BJ (cell line): ENCODE data around the gene ZNF79. TPM values are rescaled to one million over a fixed set of nuclear protein-coding genes. Genes with fewer than 3 reads are reported as not detected.

Source experiments
- CTCF ChIA-PET: fragments of 350-600 bp; formaldehyde crosslinking; extraction: SDS; loops from one replicate; lab custom pipeline; 2021; ENCODE audit warnings: antibody characterized with exemption, inconsistent platforms; lab: Yijun Ruan, JAX
- POLR2A ChIA-PET: fragments of 300-600 bp; sonication (Branson Sonifier 250); formaldehyde crosslinking; extraction: SDS; loops from one replicate; lab custom pipeline; 2021; ENCODE audit warnings: antibody characterized with exemption; lab: Charles Lee
- DNase-seq: peaks from one replicate; pipeline ENCODE4 v3.0.0-alpha.2; 2011; ENCODE audit warnings: low read depth
- H3K27me3 ChIP-seq: 2 replicates; pipeline ENCODE4 v1.6.0; 2011; ENCODE audit warnings: low read length; ENCODE audit not compliant: control insufficient read depth, insufficient read depth
- H3K36me3 ChIP-seq: 2 replicates; pipeline ENCODE4 v1.5.1; 2011; ENCODE audit warnings: low read length; ENCODE audit not compliant: control insufficient read depth, insufficient read depth
- H3K4me3 ChIP-seq: 2 replicates; pipeline ENCODE4 v1.5.1; 2011; ENCODE audit warnings: low read depth, mild to moderate bottlenecking, control low read depth, low read length
- polyA plus RNA-seq: library from polyadenylated mRNA; depleted of rRNA; stranded (reverse); fragments of >200 nt; gene quantifications from 2 replicates; pipeline ENCODE4 v1.2.3, GENCODE V29; 2011
- TF ChIP-seq, protein P1 (sequence below): IDR thresholded peaks from 2 replicates; pipeline ENCODE4 v1.5.1; 2011; ENCODE audit warnings: low read depth, mild to moderate bottlenecking, control low read depth, inconsistent platforms, low read length, moderate library complexity; ENCODE audit not compliant: insufficient read depth

ZNF79 gene
- polyA plus RNA-seq, 1 experiment: 6.9 TPM

DNA sequence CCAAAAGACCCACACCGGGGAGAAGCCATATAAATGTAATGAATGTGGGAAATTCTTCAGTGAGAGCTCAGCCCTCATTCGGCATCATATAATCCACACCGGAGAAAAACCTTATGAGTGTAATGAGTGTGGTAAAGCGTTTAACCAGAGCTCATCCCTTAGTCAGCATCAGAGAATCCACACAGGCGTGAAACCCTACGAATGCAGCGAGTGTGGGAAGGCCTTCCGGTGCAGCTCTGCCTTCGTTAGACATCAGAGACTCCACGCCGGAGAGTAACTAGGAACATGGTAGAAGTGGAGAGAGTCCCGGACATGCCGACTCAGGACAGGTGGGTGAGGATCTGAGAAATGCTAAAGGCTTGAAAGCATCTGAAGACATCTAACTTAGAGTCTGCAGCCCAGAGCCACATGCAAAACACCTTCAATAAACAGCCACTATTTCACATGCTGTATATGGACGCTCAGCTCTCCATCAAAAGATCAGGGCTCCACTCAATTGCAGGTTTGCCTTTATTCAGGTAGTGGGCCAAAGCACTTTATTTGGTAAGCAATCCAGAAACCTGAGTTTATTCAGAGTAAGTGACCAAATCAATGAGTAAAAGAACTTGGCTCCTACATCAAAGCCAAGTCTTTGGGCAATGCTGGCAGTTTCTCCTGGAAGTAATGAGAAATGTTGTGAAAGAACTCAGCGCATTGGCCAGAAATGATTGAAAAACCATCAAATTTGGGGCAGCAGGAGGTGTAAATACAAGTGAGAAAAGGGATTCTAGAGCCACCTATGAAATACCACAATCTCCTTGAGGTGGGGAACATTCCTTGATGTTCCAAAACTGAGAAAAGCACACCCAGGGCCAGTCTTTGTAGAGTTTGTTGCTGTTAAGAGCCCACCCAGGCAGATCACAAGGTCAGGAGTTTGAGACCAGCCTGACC lies 21.0 kb downstream of the ZNF79 start:
- no peaks in the 10 kb centered on the region for H3K27me3 ChIP-seq
- H3K4me3 ChIP-seq: no peak overlapping the region
- ChIA-PET POLR2A (no interaction called here), CTCF (interaction anchor here (1.2 kb wide), 1 partner anchor 57 kb away, joined by 3 read pairs; no protein-coding TSS in a partner anchor)
- H3K36me3 ChIP-seq: peaks cover 34% of the 10 kb centered on the region
- DNase-seq: no peak
- TF ChIP-seq, protein P1, sequence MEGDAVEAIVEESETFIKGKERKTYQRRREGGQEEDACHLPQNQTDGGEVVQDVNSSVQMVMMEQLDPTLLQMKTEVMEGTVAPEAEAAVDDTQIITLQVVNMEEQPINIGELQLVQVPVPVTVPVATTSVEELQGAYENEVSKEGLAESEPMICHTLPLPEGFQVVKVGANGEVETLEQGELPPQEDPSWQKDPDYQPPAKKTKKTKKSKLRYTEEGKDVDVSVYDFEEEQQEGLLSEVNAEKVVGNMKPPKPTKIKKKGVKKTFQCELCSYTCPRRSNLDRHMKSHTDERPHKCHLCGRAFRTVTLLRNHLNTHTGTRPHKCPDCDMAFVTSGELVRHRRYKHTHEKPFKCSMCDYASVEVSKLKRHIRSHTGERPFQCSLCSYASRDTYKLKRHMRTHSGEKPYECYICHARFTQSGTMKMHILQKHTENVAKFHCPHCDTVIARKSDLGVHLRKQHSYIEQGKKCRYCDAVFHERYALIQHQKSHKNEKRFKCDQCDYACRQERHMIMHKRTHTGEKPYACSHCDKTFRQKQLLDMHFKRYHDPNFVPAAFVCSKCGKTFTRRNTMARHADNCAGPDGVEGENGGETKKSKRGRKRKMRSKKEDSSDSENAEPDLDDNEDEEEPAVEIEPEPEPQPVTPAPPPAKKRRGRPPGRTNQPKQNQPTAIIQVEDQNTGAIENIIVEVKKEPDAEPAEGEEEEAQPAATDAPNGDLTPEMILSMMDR: no peak

DNA sequence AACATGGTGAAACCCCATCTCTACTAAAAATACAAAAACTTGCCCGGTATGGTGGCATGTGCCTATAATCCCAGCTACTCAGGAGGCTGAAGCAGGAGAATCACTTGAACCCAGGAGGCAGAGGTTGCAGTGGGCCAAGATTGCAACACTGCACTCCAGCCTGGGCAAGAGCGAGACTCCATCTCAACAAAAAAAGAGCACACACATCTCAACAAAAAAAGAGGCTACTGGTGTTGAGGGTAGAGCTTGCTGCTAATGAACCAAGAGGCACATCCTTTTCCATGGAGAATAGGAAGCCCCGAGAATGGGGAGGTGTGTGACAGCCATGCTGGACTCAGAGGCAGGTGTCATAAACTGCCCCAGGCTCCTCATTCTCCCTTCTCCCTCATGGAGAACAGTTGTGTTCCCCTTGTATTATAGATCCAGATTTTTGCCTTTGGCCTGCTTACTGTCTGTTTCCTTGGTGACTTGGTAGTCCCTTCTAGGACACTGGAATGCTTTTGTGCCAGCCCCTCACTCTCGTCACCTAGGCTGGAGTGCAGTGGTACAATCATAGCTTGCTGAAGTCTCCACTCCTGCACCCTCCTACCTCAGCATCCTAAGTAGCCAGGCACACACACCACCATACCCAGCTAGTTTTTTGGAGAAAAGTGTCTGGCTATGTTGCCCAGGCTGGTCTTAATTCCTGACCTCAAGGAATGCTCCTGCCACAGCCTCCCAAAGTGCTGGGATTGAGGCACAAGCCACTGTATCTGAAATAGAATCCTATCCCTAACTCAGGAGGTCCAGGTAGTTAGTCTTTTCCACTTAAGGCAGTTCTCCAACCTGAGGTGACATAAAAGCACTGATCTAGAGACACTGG lies 21.9 kb downstream of the ZNF79 start:
- DNase-seq: no peak
- ChIA-PET POLR2A (no interaction called here), CTCF (no interaction called here)
- Histone ChIP-seq H3K27me3 (no peaks in the 10 kb centered on the region), H3K4me3 (no peak overlapping the region), H3K36me3 (peaks cover 32% of the 10 kb centered on the region)
- TF ChIP-seq, protein P1: no peak

DNA sequence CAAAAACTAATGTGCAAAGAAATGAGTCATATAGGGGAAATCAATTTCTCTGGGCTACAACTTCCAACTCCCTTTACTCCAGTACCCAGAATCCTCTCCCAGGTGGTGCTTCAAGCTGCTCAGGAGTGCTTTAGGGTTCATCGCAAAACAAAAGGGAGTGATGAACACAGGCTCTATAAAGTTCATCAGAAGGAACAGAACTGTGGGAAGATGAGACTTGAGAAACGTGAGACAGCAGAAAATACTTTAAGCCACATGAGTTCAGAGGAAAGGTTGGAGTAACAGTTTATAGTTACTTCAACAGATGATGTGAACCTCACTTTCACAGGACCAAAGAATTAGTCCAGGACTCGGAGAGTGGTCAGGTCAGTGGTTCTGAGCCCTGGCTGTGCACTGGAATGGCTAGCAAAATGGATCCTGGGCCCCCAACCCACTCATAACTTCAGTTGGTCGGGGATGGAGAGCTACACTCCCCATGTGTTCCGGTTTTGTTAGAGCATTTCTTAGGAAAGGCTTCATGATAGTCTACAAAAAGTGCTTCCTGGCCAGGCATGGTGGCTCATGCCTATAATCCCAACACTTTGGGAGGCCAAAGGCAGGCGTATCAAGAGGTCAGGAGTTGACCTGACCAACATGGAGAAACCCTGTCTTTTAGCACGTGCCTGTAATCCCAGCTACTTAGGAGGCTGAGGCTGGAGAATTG lies 22.7 kb downstream of the ZNF79 start:
- no peaks in the 10 kb centered on the region for H3K27me3 ChIP-seq
- no peak for DNase-seq
- CTCF ChIA-PET: no interaction called here
- peaks cover 32% of the 10 kb centered on the region for H3K36me3 ChIP-seq
- H3K4me3 ChIP-seq: no peak overlapping the region
- TF ChIP-seq, protein P1: no peak
- POLR2A ChIA-PET: interaction anchor here (0.6 kb wide), 1 partner anchor 632 kb away, joined by 4 read pairs; no protein-coding TSS in a partner anchor

DNA sequence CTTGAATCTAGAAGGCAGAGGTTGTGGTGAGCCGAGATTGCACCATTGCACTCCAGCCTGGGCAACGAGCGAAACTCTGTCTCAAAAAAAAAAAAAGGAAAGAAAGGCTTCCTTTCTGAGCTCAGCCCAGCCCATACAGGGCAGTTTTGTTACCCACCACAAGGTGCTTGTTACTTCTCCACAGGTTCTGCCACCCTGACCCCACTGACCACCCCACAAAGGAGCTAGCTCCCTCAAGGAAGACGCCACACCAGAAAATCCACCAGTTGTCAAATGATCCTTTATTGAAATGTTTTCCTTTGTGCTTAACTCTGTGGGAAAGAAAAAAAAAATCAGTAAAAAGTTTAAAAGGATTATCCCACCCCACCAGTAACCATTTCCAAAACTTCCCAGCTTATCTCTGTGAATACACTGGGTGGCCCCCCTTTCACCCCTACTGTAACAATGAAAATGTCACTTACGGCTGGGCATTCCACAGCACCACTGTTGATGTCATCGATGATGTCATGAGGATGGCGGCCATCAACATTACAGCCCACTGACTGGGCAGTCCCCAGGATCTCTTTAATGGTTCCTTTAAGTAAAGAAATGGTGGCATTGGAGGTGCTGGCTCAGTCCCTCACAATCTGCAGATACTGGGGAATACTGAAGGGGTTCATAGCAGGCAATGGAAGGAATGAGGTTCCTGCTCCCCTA lies 23.4 kb downstream of the ZNF79 start:
- TF ChIP-seq, protein P1: no peak
- Histone ChIP-seq H3K27me3 (no peaks in the 10 kb centered on the region), H3K36me3 (peaks cover 32% of the 10 kb centered on the region), H3K4me3 (no peak overlapping the region)
- CTCF ChIA-PET: no interaction called here
- POLR2A ChIA-PET: interaction anchor here (0.6 kb wide), 1 partner anchor 631 kb away, joined by 4 read pairs; no protein-coding TSS in a partner anchor
- no peak for DNase-seq
